Right atrium auricular region (tissue), 2 donors: ENCODE results near the gene BDNF. TPM values are rescaled to one million over a fixed set of nuclear protein-coding genes. Genes with fewer than 3 reads are reported as not detected.

Experiments used
- DNase-seq: peaks from one replicate; pipeline ENCODE4 v3.0.0-alpha.2; 2019; ENCODE audit warnings: low spot score
- H3K27ac ChIP-seq, 2 donors: fragments of 200-600 bp; sonication (generic); 1 replicate in 1 of 2; 2 replicates in 1 of 2; pipeline ENCODE4 v1.5.1; 2016 to 2019
- H3K27me3 ChIP-seq, 2 donors: fragments of 200-600 bp; sonication (generic); one replicate each; pipeline versions ENCODE4 v1.5.1 to v1.6.0; 2017 to 2019
- H3K36me3 ChIP-seq: fragments of 200-600 bp; sonication (generic); one replicate; pipeline ENCODE4 v1.5.1; 2016
- H3K4me1 ChIP-seq, 2 donors: fragments of 200-600 bp; sonication (generic); one replicate each; pipeline versions ENCODE4 v1.5.1 to v1.6.0; 2017 to 2019
- H3K4me3 ChIP-seq, 2 donors: fragments of 200-600 bp; sonication (generic); 1 replicate in 1 of 2; 2 replicates in 1 of 2; pipeline ENCODE4 v1.5.1; 2017 to 2019; ENCODE audit warnings: mild to moderate bottlenecking in 1 of 2, moderate library complexity in 1 of 2
- H3K9me3 ChIP-seq, 2 donors: fragments of 200-600 bp; sonication (generic); one replicate each; pipeline ENCODE4 v1.5.1; 2019
- CTCF ChIP-seq, 2 donors: fragments of 200-600 bp; sonication (generic); IDR thresholded peaks; one replicate each; pipeline ENCODE4 v1.5.1; 2019; ENCODE audit warnings: antibody characterized with exemption in 2 of 2
- total RNA-seq, 2 donors: library from RNA; depleted of rRNA; stranded (reverse); fragments of >200 nt; gene quantifications; one replicate each; pipeline ENCODE4 v1.1.0, GENCODE V29; 2016

The BDNF gene
- total RNA-seq, 2 donors from 2014 or later: 0.20 TPM; not detected in 1

GRCh38 chr11:27692781-27693180 lies 7.5 kb downstream of the BDNF start:
- no peak for DNase-seq
- H3K27ac ChIP-seq: no peak overlapping the region
- no peak for TF ChIP-seq CTCF (IDR thresholded peaks at IDR 0.05)
- no peaks in the 10 kb centered on the region for H3K27me3 ChIP-seq
- H3K4me3 ChIP-seq: no peak overlapping the region
- H3K36me3 ChIP-seq: no peaks in the 10 kb centered on the region
- H3K9me3 ChIP-seq: no peaks in the 10 kb centered on the region
- no peaks in the 10 kb centered on the region for H3K4me1 ChIP-seq

GRCh38 chr11:27688076-27688475 lies 12.2 kb downstream of the BDNF start:
- no peak for TF ChIP-seq CTCF (IDR thresholded peaks at IDR 0.05)
- DNase-seq: no peak
- Histone ChIP-seq H3K36me3 (no peaks in the 10 kb centered on the region), H3K4me1 (no peaks in the 10 kb centered on the region), H3K4me3 (no peak overlapping the region), H3K27ac (no peak overlapping the region), H3K9me3 (no peaks in the 10 kb centered on the region), H3K27me3 (no peaks in the 10 kb centered on the region)

GRCh38 chr11:27681664-27682063 lies 18.6 kb downstream of the BDNF start:
- H3K27me3 ChIP-seq: no peaks in the 10 kb centered on the region
- TF ChIP-seq CTCF (IDR thresholded peaks at IDR 0.05): no peak
- no peaks in the 10 kb centered on the region for H3K36me3 ChIP-seq
- no peak overlapping the region for H3K4me3 ChIP-seq
- no peak overlapping the region for H3K27ac ChIP-seq
- no peaks in the 10 kb centered on the region for H3K9me3 ChIP-seq
- no peak for DNase-seq
- H3K4me1 ChIP-seq: no peaks in the 10 kb centered on the region

GRCh38 chr11:27679136-27680015 lies 20.9 kb downstream of the BDNF start:
- Histone ChIP-seq H3K4me3 (no peak overlapping the region), H3K36me3 (no peaks in the 10 kb centered on the region), H3K4me1 (no peaks in the 10 kb centered on the region), H3K9me3 (no peaks in the 10 kb centered on the region), H3K27ac (no peak overlapping the region), H3K27me3 (no peaks in the 10 kb centered on the region)
- no peak for DNase-seq
- no peak for TF ChIP-seq CTCF (IDR thresholded peaks at IDR 0.05)

- H3K36me3 ChIP-seq: no peaks in the 10 kb centered on the region
Measured at GRCh38 chr11:27678242-27678641, 22.0 kb downstream of the BDNF start.

More at GRCh38 chr11:27678242-27678641, 22.0 kb downstream of the BDNF start:
- Histone ChIP-seq H3K4me3 (no peak overlapping the region), H3K27me3 (no peaks in the 10 kb centered on the region), H3K9me3 (no peaks in the 10 kb centered on the region), H3K27ac (no peak overlapping the region), H3K4me1 (no peaks in the 10 kb centered on the region)
- no peak for DNase-seq
- TF ChIP-seq CTCF (IDR thresholded peaks at IDR 0.05): no peak
